Stromal cell of bone marrow (primary cell): ENCODE data around the gene MARK2.

Experiments
- DNase-seq: peaks from one replicate; pipeline ENCODE4 v3.0.0-alpha.2; 2012; ENCODE audit warnings: low read depth

The MARK2 gene

GRCh38 chr11:63929616-63930015 is 90.7 kb downstream of the MARK2 start:
- DNase-seq, result no peak

DNA sequence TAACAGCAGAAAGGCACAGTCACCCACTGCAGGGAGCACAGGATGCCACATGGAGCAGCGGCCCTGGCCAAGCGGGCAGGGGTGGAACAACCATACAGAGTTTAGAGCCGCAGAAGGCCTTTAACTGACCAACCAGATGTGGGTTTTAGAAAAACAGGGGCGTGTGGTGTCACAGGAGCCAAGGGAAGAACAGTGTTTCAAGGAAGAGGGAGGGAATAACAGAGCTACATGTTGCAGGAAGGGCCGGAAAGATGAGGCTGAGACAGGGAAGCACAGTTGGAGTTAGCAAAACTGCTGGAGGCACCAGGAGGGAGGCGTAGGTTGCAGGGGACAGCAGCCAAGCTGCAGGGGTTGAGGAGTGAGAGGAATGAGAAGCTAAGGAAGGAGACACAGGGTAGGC is 92.1 kb downstream of the MARK2 start:
- DNase-seq, result no peak

GRCh38 chr11:63931876-63932275 is 93.0 kb downstream of the MARK2 start:
- no peak for DNase-seq

DNA sequence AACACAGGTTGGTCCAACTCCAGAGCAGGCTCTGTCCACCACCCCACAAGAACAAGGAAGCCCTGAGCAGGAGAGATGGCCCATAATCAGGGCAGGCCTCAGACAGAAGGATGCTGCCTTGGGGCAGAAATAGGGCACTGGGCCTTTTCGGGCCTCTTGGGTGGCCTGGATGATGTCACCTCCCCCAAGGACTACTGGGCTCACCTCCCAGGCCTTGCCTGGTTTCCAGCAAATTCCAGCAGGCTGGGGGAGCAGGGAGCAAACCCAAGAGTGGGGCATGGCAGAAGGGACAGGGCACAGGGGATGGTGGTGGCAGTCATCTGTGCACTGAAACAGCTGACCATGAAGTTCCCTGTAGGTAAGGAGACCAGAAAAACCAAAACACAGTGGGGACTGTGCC is 94.5 kb downstream of the MARK2 start:
- no peak for DNase-seq

DNA sequence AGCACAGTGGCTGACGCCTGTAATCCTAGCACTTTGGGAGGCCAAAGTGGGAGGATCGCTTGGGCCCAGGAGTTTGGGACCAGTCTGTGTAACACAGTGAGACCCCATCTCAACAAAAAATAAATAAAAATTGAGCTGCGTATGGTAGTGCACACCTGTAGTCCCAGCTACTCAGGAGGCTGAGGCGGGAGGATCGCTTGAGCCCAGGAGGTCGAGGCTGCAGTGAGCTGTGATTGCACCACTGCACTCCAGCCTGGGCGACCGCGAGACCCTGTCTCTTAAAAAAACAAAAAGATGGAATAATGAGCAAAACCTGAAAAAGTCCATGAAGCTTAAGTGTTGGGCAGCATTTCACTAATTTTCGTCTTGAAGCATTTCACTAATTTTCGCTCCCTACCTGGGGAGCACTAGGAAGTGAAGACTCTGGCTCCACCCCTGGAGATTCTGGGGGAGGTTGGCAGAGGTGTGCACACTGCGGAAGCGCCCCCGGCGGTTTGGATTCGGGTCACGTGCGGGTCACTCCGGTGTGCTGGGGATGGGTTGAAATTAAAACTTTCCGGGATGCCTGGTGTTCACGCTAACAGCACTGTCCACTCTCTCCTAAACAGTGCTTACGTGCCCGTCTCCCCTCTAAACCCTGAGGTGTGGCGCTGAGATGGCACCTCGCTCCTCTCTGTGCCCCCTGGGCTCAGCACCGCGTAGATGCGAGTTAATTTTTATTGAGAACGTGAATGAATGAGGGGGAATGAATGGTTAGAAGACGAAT is 99.0 kb downstream of the MARK2 start:
- no peak for DNase-seq

DNA sequence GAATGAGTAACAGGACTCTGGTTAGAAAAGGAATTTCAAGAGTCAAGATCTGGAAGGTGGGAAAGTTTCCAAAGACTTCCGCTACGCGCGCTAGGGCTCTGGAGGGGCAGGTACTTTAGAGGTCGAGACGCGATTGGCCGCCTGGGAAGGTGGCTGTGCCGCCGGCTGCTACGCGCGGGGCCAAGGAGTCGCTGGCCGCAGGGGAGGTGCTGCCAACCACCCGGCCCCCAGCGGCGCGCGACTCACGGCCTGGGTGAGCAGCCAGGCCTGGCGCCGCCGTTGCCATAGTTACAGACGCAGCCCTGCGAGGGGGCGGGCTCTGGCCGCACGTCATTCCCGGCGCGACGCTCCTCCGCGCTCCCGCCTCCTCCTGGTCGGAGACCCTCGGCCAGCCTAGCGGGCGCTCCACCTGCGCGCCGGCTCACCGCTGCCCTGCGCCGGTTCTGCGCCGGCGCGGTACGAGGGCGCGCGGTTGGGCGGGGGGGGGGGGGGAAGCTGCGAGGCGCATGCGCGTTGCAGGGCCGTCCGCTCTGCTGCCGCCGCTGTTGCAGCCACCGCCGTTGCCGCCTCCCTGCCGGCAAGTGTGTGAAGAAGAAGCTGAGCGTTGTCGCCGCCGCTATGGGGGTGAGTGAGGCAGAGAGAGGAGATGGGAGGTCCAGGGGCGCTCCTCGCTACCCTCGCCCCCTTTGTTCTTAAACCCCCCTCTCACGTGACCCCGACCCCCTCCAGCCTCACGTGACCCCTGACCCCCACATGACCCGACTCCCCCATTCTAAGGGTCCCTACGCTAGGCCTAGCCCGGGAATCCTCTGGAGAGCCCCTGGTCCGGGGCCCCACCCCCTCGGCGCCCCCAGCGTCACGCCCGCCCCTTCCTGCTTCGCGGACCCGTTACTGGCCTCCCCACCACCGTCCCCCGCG is 99.8 kb downstream of the MARK2 start, which contains the start of gene NAA40:
Gene NAA40 (plus strand): TSS at position 524 of the 918 bp plus-strand sequence. CDS start 95 bp downstream, at position 619.
- DNase-seq, result peak; percentile 75

DNA sequence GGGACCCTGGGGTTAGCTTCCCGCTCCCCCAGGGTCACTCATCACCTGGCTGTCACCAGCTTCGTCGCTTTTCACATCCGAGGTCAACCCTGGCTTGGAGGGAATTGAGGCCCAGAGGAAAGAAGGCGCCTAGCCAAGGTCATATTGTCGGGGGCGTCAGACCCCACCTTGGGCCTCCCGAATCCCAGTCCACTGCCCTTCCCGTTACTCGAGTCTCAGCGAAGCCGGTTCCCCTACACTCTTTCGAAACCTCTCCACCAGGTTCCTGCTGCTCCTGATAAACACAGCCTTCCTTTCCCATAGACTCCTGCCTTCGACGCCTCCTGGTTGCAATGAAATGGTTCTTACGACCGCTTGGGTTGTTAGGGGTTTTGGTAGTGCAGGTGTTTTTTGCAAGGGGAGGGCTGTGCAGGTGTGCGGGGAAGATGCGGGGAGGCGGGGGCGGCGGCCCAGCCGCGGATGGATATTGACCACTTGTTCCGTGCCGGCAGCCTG is 100.5 kb downstream of the MARK2 start:
- DNase-seq, result no peak

GRCh38 chr11:63940786-63941185 is 101.9 kb downstream of the MARK2 start:
- DNase-seq, result no peak

GRCh38 chr11:63941901-63942300 is 103.0 kb downstream of the MARK2 start:
- no peak for DNase-seq

DNA sequence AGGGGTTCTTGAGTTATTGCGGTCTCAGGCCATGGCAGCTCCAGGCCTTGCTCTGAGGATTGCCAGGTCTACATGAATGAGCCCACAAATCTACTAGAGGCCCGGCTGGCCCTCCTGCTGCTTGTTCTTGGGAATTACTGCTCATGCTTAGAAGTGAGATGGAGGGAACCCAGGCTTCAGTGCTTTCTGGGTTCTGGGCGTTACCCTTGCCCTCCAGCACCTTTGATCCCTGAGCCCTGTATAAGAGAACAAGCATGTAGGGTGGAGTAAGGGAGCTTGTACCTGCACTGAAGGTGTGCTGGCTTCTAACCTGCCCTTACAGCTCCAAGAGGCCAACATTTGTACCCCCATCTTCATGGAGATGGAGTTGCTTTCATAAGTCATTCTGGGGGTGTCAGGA is 103.9 kb downstream of the MARK2 start:
- DNase-seq, result no peak

DNA sequence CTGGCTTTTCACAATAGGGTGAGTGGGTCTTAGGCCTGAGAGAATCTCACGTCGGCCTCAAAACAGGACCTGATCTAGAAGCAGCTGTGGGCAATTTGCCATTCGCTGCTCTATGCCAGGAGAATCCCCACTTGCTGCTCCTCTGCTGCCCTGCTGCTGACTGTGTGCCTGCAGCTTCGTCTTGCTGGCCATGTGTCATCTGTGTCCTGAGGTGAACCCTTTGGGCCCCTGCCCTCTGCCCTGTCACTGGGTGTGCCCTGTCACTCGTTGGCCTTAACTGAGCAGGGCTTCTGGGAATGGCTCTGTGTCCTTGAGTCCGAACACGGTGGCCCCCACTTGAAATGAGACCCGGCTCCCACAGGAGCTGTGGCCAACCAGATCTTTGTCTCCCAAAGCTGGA is 106.1 kb downstream of the MARK2 start:
- no peak for DNase-seq

- peak; percentile 72 for DNase-seq
Measured at GRCh38 chr11:63945477-63946163, 106.7 kb downstream of the MARK2 start.

GRCh38 chr11:63951779-63952536 is 113.0 kb downstream of the MARK2 start:
- DNase-seq, result no peak

DNA sequence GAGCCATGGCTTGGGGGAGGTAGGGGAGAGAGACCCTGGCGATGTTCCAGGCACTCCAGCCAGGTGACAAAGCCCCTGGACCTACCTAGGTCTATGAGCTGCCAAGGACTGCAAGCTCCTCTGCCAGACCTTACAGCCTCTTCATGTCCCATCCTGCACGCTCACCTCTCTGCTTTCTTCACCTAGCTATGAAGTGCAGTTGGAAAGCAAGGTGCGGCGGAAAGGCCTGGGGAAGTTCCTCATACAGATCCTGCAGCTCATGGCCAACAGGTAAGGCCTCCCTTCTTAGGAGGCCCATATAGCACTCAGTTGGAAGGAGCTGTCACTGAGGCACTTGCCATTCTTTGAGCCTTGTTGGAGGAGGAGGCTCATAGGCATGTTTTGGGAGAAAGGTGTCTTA is 113.7 kb downstream of the MARK2 start:
- no peak for DNase-seq

DNA sequence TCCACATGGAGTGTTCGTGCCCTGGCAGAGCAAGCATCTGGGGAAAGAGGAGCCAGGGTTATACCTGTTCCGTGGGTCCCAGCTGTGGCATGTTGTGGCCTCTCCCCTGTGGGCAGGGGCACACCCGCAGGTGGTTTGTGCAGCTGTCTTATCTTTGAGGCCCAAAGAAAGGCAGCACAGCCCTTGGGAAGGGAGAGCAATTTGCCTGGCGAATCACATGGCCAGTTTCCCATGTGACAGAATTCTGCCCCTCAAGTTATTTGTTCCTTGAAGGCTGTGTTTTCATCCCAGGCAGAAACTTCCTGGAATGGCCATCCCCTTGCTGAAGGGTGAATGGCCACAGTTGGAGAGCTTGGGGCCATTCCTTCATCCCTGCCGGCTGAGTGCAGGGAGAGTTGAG is 119.1 kb downstream of the MARK2 start:
- DNase-seq, result no peak
